Measurements from ENCODE around the gene LAS1L. TPM values are rescaled to one million over a fixed set of nuclear protein-coding genes. Genes with fewer than 3 reads are reported as not detected.

The LAS1L gene
- total RNA-seq, result 10 to 100 TPM; 10.6 to 15.1 (median 14.0) TPM
- 10 to 100 TPM; 14.7 to 24.4 TPM for polyA plus RNA-seq
- long read RNA-seq, donor 1, transcript LAS1L-202 (13 exons, 2,386 nt), result major isoform, 8 of 23 reads
- long read RNA-seq, donor 1, partial matches to known transcripts, result 4 of 23 reads
- long read RNA-seq, donor 1, other reads (novel, unspliced or antisense), result 8 of 23 reads
- long read RNA-seq, donor 2, transcript LAS1L-202 (13 exons, 2,386 nt), result minor isoform, 6 of 29 reads
- long read RNA-seq, donor 2, transcript LAS1L-203 (14 exons, 2,439 nt), result major isoform, 8 of 29 reads
- long read RNA-seq, donor 2, partial matches to known transcripts, result 2 of 29 reads
- long read RNA-seq, donor 2, other reads (novel, unspliced or antisense), result 13 of 29 reads
- long read RNA-seq, donor 3, transcript LAS1L-203 (14 exons, 2,439 nt), result major isoform, 20 of 64 reads
- long read RNA-seq, donor 3, transcript LAS1L-202 (13 exons, 2,386 nt), result minor isoform, 15 of 64 reads
- long read RNA-seq, donor 3, partial matches to known transcripts, result 18 of 64 reads
- long read RNA-seq, donor 3, other reads (novel, unspliced or antisense), result 11 of 64 reads

DNA sequence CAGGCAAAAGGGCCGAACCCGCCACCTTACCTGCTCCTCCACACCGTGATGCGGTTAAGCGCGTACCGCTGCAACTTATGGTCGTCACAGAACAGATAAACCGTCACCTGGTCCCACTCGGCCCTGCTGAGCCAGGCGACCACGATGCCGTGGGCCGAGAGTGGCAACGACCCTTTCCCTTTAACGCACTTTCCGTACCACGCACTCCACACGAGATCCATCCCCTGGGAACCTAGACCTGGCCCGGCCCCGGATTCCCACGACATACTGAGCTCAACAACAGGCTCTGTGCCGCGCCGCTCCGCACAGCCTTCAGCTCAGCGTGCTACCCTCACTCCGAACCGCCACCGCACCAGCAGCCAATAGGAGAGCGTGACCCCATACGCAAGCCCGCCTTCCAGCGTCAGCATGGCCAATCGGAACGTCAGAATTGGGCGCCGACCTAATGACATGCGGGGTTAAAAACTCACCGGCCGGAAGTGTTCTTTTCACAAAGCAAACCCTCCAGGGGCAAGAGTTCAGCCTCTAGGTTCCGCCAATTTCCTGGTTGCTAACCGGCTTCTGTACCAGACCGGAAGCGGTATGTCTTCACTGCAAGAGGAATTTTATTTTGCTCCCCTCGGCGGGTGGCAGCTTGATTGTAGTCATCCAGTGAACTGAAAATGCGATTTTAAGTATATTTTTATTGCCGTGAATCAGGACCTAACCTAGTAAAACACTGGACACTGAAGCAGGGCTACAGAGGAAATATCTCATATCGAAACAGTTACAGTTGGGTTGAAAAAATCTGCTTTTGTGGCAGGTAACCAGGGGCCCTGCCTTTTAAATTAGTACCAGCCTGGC is at the start of gene LAS1L:
LAS1L (minus strand) TSS at position 338 of the 843 bp plus-strand sequence; CDS start at position 266, 72 bp downstream.
- Histone ChIP-seq H3K27ac (peak within 1 kb of the TSS in 9 of 10 donors; percentile 46 to 82 (median 71)), H3K9me3 (no peaks in the 10 kb centered on the region), H3K4me1 (peaks cover 0 to 17% (median 10%) of the 10 kb centered on the region in 9 donors), H3K27me3 (peaks cover 0 to 28% (median 0%) of the 10 kb centered on the region in 7 donors), H3K4me3 (peak within 1 kb of the TSS; percentile 57 to 95 (median 74)), H3K36me3 (peaks cover 0 to 25% (median 0%) of the 10 kb centered on the region in 9 donors)
- intact Hi-C loops (cut with DNase I), result no loop called here
- 2 to 3% methylated on average over 48 to 50 of the region's 50 CpGs for WGBS, 2 donors
- ATAC-seq (peak; percentile 99 to 100 (median 100)), DNase-seq (peak; percentile 86 to 91)
- TF ChIP-seq, protein P1, sequence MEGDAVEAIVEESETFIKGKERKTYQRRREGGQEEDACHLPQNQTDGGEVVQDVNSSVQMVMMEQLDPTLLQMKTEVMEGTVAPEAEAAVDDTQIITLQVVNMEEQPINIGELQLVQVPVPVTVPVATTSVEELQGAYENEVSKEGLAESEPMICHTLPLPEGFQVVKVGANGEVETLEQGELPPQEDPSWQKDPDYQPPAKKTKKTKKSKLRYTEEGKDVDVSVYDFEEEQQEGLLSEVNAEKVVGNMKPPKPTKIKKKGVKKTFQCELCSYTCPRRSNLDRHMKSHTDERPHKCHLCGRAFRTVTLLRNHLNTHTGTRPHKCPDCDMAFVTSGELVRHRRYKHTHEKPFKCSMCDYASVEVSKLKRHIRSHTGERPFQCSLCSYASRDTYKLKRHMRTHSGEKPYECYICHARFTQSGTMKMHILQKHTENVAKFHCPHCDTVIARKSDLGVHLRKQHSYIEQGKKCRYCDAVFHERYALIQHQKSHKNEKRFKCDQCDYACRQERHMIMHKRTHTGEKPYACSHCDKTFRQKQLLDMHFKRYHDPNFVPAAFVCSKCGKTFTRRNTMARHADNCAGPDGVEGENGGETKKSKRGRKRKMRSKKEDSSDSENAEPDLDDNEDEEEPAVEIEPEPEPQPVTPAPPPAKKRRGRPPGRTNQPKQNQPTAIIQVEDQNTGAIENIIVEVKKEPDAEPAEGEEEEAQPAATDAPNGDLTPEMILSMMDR (IDR thresholded peaks at IDR 0.05), result no peak

DNA sequence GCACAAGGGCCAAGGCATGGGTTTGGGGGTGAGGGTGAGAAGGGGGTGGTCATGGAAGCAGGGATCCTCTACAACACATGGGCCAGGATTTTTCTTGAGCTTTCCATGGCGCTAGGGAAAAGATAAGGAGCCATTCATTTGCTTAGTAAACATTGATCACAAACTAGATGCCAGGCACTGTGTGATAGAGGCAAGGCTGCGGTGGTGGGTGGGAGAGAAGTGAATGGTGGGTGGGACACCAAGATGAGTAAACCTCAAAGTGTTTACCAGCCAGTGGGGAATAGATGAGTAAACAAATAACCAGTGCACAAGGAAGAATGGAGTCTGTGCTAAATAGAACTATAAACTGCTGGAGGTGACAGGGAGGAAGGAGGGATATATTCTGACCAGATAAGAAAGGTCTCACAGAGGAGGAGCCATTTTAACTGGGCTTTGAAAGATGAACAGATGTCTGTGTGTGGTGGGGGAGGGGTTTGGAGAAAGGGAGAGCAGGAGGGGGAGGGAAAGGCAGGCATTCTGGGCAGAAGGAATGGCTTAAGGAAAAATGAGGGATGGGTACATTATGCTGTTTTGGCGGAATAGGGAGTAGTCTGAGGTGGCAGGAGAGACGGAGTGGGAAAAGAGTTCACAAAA is 48.0 kb upstream of the LAS1L start:
- TF ChIP-seq, protein P1 (IDR thresholded peaks at IDR 0.05), result no peak
- Histone ChIP-seq H3K4me3 (no peak overlapping the region), H3K27ac (no peak overlapping the region), H3K36me3 (no peaks in the 10 kb centered on the region), H3K27me3 (peaks cover 0 to 57% (median 0%) of the 10 kb centered on the region in 7 donors), H3K9me3 (no peaks in the 10 kb centered on the region), H3K4me1 (peaks cover 0 to 10% (median 0%) of the 10 kb centered on the region in 9 donors)
- WGBS, 2 donors, result 84 to 88% methylated on average over 4 of the region's 4 CpGs
- DNase-seq (no peak), ATAC-seq (no peak)
- intact Hi-C loops (cut with DNase I), result loop anchor here in 9 of 10 donors (1.0 to 10.0 kb wide), 4 partner anchors 404 to 1142 kb away; no protein-coding TSS in a partner anchor

DNA sequence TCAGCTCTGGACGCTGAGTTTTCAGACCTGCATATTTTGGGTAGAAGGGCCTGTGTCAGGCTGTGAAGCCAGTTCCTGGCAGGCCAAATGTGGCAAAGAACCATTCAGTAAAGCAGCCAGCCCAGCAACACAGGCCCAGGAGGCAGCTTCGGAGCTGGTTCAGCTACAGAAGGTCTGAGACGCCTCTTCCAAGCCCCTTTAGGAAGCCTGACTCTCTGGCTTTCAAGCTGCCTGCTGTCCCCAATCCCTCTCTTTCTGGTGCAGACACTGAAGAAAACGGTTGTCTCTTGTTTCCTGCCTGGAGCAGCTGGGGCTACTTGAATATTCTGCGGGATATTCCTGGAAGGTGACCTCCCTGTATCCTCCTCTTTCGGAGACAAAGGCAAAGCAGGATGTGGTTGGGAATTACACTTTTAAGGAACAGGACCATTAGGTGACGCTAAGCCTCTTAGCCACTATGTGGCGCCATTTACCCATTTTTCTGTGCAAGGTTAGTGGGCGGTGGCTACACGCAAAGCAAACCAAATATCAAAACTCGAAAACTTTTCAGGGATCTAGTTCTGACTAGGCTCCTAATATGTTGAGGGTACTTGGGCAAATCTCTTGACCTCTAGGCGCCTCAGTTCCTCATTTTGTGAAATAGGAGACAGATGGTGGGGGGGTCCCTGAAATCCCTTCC is 47.2 kb upstream of the LAS1L start:
- TF ChIP-seq, protein P1 (IDR thresholded peaks at IDR 0.05), result peak; percentile 46 to 83 (median 72)
- peak; percentile 71 to 94 (median 85) for ATAC-seq
- Histone ChIP-seq H3K9me3 (no peaks in the 10 kb centered on the region), H3K27me3 (peaks cover 0 to 58% (median 0%) of the 10 kb centered on the region in 7 donors), H3K4me1 (peaks cover 0 to 8% (median 0%) of the 10 kb centered on the region in 9 donors), H3K27ac (no peak overlapping the region), H3K36me3 (no peaks in the 10 kb centered on the region), H3K4me3 (no peak overlapping the region)
- WGBS, 2 donors, result 8 to 9% methylated on average over 12 of the region's 12 CpGs
- intact Hi-C loops (cut with DNase I), result loop anchor here (1.0 to 10.0 kb wide), 5 partner anchors 405 to 1143 kb away; no protein-coding TSS in a partner anchor
- peak in 1 of 2 donors; percentile 61 for DNase-seq
